ENCODE measurements around the gene PDE10A.
"Not testable (repeated sequence)": the region's sequence is repeated elsewhere in the genome, so short reads cannot be mapped to it uniquely, and the experiment has no call there.

Gene PDE10A

DNA sequence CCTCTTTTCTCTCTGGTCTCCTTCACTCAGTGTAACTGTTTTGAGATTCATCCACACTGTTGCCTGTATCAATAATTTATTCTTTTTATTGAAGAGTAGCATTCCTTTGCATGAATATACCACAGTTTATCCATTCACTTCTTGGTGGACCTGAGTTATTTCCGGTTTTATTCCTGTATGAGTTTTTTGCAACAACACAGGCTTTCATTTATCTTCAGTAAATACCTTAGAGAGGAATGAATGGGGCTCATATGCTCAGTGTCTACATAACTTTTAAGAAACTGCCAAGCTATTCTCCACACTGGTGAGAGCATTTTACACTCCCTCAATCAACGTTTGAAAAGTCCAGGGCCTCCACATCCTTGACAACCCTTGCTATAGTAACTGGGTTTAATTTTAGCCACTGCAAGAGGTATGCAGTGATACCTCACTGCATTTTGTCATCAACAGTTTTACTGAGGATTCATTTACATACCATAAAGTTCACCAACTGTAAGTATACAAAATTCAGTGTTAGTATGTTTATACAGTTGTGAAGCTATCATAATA is 154.6 kb downstream of the PDE10A start:
- no peaks in the 10 kb centered on the region for H3K27me3 ChIP-seq
- H3K4me3 ChIP-seq (ENCODE audit: low read depth in 1 of 2, low read length in 1 of 2), result no peak overlapping the region
- no peaks in the 10 kb centered on the region for H3K9me3 ChIP-seq
- TF ChIP-seq, protein P1, sequence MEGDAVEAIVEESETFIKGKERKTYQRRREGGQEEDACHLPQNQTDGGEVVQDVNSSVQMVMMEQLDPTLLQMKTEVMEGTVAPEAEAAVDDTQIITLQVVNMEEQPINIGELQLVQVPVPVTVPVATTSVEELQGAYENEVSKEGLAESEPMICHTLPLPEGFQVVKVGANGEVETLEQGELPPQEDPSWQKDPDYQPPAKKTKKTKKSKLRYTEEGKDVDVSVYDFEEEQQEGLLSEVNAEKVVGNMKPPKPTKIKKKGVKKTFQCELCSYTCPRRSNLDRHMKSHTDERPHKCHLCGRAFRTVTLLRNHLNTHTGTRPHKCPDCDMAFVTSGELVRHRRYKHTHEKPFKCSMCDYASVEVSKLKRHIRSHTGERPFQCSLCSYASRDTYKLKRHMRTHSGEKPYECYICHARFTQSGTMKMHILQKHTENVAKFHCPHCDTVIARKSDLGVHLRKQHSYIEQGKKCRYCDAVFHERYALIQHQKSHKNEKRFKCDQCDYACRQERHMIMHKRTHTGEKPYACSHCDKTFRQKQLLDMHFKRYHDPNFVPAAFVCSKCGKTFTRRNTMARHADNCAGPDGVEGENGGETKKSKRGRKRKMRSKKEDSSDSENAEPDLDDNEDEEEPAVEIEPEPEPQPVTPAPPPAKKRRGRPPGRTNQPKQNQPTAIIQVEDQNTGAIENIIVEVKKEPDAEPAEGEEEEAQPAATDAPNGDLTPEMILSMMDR (IDR thresholded peaks at IDR 0.05), result no peak
- no peaks in the 10 kb centered on the region for H3K36me3 ChIP-seq
- no peaks in the 10 kb centered on the region for H3K4me1 ChIP-seq (ENCODE audit: control insufficient read depth in 1 of 2, insufficient read depth in 1 of 2, low read depth in 1 of 2, low read length in 1 of 2)
- H3K27ac ChIP-seq, result no peak overlapping the region

DNA sequence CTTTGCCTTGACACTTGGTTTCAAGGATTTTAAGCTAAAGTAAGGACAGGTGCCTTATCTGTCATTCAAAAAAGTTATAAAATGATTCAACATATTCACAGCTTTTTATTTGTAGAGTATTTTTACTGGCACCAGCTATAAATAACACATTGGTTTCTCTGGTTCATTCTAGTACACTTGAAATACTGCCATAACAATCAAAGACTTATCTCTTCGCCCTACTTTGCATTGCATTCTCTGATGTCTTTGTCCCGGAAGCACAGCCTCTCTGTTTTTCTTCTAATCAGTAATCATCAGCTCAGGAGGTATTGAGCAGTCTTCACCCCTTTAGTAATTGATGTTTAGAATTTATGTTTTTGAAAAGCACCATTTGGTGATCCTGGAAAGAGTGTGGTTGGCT is 156.4 kb downstream of the PDE10A start:
- Histone ChIP-seq H3K36me3 (no peaks in the 10 kb centered on the region), H3K27ac (no peak overlapping the region), H3K4me3 (ENCODE audit: low read depth in 1 of 2, low read length in 1 of 2) (no peak overlapping the region), H3K9me3 (no peaks in the 10 kb centered on the region), H3K27me3 (no peaks in the 10 kb centered on the region), H3K4me1 (ENCODE audit: control insufficient read depth in 1 of 2, insufficient read depth in 1 of 2, low read depth in 1 of 2, low read length in 1 of 2) (no peaks in the 10 kb centered on the region)
- TF ChIP-seq, protein P1 (IDR thresholded peaks at IDR 0.05), result no peak

DNA sequence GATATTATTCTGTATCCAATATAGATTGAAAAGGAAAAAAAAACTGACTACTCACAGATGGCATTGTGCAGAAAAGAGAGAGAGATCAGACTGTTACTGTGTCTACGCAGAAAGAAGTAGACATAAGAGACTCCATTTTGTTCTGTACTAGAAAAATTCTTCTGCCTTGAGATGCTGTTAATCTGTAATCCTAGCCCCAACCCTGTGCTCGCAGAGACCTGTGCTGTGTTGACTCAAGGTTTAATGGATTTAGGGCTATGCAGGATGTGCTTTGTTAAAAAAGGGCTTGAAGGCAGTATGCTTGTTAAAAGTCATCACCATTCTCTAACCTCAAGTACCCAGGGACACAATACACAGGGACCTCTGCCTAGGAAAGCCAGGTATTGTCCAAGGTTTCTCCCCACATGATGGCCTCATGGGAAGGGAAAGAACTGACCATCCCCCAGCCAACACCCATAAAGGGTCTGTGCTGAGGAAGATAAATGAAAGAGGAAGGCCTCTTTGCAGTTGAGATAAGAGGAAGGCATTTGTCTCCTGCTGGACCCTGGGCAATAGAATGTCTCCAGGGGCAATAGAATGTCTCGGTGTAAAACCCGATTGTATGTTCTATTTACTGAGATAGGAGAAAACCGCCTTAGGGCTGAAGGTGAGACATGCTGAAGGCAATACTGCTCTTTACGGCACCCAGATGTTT is 162.7 kb downstream of the PDE10A start:
- not testable (repeated sequence) for H3K27ac ChIP-seq, H3K36me3 ChIP-seq

DNA sequence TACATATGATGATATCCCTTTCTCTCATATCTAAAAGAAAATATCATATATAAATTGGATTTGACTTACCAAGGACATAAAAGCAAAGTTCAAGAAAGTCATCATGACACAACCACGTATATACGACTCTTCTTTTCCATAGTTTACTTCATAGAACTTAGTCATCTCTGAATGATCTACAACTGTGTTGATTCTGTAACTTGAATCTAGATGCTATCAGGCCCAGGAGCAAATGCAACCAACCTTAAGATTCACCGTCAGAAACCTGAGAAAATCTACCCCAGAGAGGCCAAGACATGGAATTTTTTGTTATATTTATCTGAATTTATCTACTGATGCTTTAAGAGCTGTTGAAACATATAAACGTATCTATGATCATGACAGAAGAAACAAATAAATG is 165.6 kb downstream of the PDE10A start:
- no peaks in the 10 kb centered on the region for H3K36me3 ChIP-seq
- H3K9me3 ChIP-seq, result no peaks in the 10 kb centered on the region
- H3K4me3 ChIP-seq (ENCODE audit: low read depth in 1 of 2, low read length in 1 of 2), result no peak overlapping the region
- no peaks in the 10 kb centered on the region for H3K4me1 ChIP-seq (ENCODE audit: control insufficient read depth in 1 of 2, insufficient read depth in 1 of 2, low read depth in 1 of 2, low read length in 1 of 2)
- TF ChIP-seq, protein P1 (IDR thresholded peaks at IDR 0.05), result no peak
- H3K27ac ChIP-seq, result no peak overlapping the region
- H3K27me3 ChIP-seq, result no peaks in the 10 kb centered on the region

More for the DNA sequence above, 162.7 kb downstream of the PDE10A start:
- not testable (repeated sequence) for H3K9me3 ChIP-seq; H3K4me3 ChIP-seq (ENCODE audit: low read depth in 1 of 2, low read length in 1 of 2); H3K4me1 ChIP-seq (ENCODE audit: control insufficient read depth in 1 of 2, insufficient read depth in 1 of 2, low read depth in 1 of 2, low read length in 1 of 2); H3K27me3 ChIP-seq

DNA sequence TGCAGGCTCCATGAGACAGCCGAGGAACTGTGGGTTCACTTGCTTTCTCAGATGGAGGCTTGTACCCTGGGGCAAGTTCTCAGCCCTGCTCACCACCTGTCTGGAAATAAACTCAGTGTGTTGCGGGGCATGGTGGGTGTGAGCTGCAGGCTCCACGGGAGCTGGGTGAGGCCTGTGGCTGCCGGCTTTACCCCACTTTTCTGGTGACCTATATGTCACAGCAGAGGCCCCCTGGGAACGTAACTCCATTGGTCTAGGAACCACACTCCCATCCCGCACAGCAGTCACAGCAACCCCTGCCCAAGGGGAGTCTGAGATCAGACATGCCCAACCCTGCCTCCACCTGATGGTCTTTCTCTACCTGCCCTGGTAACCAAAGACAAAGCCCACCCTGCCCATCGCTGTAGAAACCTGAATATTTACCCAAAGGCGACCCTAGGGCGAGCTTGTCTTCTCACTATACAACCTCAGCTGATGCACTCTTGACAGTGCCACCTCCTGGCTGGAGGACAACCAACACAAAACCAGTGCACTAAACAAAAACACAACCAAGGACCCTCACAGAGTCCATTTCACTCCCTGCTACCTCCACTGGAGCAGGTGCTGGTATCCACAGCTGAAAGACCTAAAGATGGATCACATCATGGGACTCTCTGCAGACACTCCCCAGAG is 174.3 kb downstream of the PDE10A start:
- no peaks in the 10 kb centered on the region for H3K9me3 ChIP-seq
- H3K4me3 ChIP-seq (ENCODE audit: low read depth in 1 of 2, low read length in 1 of 2), result no peak overlapping the region
- no peaks in the 10 kb centered on the region for H3K36me3 ChIP-seq
- H3K4me1 ChIP-seq (ENCODE audit: control insufficient read depth in 1 of 2, insufficient read depth in 1 of 2, low read depth in 1 of 2, low read length in 1 of 2), result no peaks in the 10 kb centered on the region
- TF ChIP-seq, protein P1 (IDR thresholded peaks at IDR 0.05), result no peak
- no peak overlapping the region for H3K27ac ChIP-seq
- no peaks in the 10 kb centered on the region for H3K27me3 ChIP-seq

DNA sequence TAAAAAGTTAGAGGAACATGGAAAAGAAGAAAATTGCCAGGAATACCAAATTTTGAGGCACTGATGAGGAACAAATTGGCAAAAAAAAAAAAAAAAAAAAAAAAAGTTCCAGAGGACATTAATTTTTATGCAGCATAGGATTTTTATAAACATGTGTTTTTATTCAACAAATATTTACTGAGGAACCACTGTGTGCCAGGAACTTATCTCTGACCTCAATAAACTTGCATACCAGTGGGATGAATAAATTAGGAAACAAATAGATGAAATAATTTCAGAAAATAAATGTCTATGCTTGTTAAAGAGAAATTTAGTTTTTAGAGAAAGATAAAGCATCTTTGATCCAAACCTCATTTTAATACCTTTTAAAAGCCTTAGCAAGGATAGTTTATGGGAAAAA is 175.1 kb downstream of the PDE10A start:
- TF ChIP-seq, protein P1 (IDR thresholded peaks at IDR 0.05), result no peak
- Histone ChIP-seq H3K4me3 (ENCODE audit: low read depth in 1 of 2, low read length in 1 of 2) (no peak overlapping the region), H3K27ac (no peak overlapping the region), H3K36me3 (no peaks in the 10 kb centered on the region), H3K27me3 (no peaks in the 10 kb centered on the region), H3K9me3 (no peaks in the 10 kb centered on the region), H3K4me1 (ENCODE audit: control insufficient read depth in 1 of 2, insufficient read depth in 1 of 2, low read depth in 1 of 2, low read length in 1 of 2) (no peaks in the 10 kb centered on the region)

All from neutrophil (primary cell).